Caki2 (cell line): ENCODE results near the gene LHPP. TPM values are rescaled to one million over a fixed set of nuclear protein-coding genes. Genes with fewer than 3 reads are reported as not detected.

Experiments
- DNase-seq: peaks from one replicate; pipeline ENCODE4 v3.0.0-alpha.2; 2015; ENCODE audit warnings: low read depth
- in situ Hi-C: cut with HindIII; loops from 2 replicates; pipeline ENCODE4 v1.10.0; 2016; ENCODE audit warnings: low sequenced_read_pairs, low pct_unique_long_range_greater_than_20kb, mixed read lengths
- total RNA-seq: library from RNA; depleted of rRNA; stranded (reverse); fragments of >200 nt; shearing (Covaris generic); gene quantifications from 2 replicates; pipeline ENCODE4 v1.2.3, GENCODE V29; 2014; ENCODE audit warnings: low replicate concordance

LHPP gene
- total RNA-seq, 1 experiment from 2014 or later: 33.0 TPM

DNA sequence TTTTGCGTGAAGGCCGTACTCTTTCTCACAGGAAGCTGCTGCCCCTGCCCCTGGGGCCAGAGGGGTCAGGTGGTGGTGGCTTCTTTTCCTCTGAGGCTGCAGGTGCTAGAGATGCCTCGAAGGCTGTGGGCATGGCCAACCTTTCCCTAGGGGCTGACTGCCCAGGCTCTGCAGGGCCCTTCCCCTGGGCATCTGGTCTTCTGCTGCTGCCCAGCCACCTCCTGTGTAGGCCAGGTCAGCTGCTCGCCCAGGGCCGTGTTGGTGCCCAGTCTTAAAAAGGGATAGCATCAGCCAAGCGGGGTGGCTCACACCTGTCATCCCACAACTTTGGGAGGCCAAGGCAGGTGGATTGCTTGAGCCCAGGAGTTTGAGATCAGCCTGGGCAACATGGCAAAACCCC lies 168.2 kb downstream of the LHPP start:
- DNase-seq: no peak
- in situ Hi-C loops: no loop called here

DNA sequence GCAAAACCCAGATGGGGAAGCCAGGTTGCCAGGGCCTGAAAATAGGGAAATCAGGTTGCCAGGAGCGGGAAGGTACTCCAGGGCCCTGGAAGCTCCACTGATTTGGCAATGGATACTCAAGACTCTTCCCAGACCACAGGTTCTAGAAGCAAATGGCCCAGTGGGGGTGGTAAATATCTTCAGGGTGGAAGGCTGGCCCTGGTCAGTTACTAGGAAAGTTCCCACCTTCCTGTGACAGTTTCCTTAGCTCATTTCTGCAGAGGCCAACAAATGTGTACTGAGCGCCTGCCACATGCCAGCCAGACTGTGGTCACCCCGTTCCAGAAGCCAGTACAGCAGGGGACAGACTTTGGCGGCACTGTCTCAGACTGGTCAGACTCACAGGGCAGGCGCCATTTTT lies 168.9 kb downstream of the LHPP start:
- in situ Hi-C loops: no loop called here
- DNase-seq: no peak

DNA sequence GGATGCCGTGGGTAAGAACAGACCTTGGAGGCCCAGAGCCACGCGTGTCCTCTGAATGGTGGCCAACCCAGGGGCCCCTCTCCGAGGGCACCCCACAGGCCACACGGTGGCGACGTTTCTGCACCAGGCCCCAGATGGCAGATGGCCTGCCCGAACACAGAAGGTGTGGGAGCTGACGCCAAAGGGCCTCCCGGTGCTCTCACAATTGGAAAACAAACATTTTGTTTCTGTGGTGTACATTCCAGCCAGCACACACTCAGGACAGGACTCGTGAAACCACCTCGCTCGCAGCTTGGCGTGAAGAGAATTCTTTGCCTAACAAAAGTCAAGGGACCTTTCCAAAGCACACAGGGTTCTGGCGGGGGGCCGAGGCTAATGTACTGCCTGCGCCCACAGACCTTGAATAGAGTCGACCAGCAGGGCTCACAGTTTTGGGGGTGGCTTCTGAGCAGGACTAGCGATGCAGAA lies 170.5 kb downstream of the LHPP start:
- in situ Hi-C loops: no loop called here
- no peak for DNase-seq

DNA sequence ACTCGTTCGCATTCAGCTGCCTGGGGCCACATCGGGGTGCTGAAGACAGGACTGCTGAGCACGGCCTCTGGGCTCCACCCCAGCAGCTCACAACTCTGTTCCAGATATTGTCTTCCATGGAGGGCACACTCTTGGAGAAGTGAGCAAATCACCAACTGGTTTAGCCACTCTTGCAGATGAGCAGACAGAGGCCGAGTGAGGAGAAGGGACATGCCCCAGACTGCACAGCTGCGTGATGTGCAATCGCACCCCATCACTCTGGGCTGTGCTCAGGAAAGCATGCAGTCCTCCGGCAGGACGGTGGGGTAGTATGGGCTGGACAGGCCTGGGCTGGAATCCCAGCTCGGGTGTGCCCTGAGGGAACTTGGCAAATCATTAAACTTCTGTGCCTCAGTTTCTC lies 170.9 kb downstream of the LHPP start:
- in situ Hi-C loops: no loop called here
- no peak for DNase-seq

DNA sequence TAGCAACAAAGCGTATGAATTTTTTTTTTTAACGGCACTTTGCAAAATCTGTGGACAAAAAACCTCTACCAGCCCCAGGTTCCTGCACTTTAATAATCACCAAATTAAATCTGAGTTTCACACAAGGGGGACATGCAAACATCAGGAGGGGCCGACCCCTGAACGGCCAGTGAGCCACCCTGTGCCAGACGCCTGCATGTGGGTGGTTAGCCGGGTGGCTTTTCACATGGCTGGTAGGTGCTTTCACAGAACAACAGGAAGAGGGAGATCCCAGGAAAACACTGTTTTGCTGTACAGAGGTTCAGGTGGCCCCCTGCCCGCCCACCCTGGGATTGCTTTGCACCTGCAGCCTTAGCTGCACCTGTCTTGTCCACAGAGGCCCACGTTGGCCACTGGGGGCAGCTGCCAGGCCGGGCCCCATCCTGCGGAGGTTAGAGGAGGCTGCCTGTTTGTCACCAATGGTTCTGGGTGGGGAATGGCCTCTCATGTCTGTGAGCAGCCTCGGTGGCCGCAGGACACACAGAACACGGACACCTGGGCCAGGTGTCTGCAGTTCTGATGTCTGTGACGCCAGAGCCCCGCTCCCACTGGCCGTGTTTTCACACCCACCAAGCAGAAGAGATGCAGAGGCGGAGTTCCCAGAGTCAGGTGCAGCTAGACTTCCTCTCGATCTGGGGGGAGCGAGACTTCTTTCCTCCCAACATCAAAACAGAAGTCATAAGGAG lies 174.8 kb downstream of the LHPP start:
- in situ Hi-C loops: no loop called here
- no peak for DNase-seq

DNA sequence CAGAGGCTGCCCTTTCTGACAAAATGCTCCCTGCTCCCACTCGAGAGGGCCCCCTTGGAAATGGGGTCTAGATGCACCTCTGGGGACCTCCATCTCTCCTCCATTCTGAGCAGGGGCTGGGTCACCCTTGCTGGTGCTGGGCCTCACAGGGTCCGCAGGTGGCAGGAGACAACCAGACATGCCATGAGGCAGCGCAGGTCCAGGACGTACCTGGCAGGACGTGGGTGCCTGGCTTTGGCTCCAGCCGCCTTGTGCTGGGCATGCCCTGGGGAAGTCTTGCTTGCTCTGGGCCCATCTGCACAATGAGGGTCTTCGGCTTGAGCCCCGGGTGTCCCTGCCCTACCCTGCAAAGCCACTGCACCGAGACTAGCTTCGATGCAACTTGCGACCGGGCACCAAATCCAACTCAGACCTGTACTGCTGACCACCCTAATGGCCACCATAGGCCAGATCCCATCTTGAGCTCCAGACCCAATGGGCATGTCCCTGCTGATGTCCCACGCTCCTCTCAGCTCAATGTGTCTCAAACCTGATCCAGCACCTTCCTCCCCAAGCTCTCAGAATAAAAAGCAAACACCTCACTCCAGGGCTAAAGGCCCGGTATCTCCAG lies 175.6 kb downstream of the LHPP start:
- in situ Hi-C loops: no loop called here

DNA sequence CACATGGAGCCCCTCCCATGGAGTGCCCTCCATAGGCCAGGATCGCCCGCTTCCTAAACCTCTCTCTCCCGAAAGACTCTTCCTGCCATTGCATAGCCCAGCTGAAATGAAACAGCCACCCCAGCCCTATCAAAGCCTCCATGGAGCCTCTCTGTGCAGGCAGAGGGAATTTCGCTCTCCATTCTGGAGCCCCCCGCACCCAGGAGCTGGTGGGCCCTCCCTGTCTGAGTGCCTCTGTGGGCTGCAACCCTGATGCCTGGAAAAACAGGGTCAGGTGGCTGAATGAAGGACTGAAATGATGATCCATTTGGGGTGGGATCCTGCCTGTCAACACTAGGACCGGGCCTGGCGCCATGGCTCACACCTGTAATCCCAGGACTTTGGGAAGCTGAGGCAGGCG lies 176.1 kb downstream of the LHPP start:
- in situ Hi-C loops: no loop called here
- no peak for DNase-seq

More for the DNA sequence above, 175.6 kb downstream of the LHPP start:
- no peak for DNase-seq

DNA sequence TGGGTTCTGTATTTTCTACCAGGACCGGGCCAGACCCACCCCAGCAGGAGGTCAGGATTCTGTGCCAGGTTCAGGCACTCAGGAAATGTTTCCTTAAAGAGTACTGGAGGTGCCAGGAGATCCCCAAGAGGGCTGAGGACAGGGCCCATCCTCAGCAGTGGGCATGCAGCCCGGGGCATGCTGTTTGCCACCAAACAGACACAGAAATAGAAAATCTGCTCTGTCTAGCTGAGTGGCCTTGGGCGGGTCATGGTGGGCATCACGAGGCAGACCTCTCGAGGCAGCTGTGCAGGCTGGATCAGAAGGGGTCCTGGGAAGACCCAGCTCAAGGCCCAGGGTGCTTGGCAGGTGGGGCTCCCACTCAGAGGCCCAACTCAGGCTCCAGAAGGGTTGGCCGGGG lies 177.6 kb downstream of the LHPP start:
- DNase-seq: no peak
- in situ Hi-C loops: no loop called here

DNA sequence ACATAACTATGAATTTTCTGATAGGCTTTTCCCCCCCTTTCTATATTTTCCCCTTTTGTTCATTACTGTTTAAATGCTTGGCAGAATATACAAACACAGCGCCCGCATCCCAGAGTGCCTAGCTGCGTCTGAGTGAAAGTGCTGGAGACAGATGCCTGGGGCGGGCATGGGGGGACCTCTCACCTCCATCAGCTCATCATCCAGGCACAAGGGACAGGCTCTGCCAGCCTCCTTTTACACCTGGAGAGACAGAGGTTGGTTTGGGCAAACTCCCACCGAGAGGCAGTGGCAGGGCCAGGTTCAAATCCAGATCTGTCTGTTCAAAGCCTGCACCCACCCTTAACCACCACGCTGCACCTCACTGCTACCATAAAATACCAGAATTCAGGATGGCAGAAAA lies 178.0 kb downstream of the LHPP start:
- DNase-seq: no peak
- in situ Hi-C loops: no loop called here

DNA sequence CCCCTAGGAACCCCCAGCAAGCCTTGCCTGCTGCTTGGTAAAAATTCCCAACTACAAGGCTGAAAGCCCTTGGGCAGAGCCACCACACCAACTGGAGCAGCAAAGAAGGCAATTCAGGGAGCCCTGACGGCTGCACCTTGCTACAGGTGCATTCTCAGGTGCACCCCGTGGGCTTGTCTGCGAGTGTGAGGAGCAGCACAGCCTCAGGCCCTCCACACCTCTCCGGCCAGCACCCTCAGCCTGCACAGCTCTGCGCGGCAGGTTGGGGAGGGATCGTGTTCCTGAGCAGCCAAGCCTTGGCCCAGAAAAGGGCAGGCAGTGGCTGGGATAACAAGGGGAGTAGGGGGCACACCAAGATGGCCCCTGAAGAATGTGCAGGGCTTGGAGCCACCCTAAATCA lies 178.4 kb downstream of the LHPP start:
- in situ Hi-C loops: no loop called here
- DNase-seq: no peak

DNA sequence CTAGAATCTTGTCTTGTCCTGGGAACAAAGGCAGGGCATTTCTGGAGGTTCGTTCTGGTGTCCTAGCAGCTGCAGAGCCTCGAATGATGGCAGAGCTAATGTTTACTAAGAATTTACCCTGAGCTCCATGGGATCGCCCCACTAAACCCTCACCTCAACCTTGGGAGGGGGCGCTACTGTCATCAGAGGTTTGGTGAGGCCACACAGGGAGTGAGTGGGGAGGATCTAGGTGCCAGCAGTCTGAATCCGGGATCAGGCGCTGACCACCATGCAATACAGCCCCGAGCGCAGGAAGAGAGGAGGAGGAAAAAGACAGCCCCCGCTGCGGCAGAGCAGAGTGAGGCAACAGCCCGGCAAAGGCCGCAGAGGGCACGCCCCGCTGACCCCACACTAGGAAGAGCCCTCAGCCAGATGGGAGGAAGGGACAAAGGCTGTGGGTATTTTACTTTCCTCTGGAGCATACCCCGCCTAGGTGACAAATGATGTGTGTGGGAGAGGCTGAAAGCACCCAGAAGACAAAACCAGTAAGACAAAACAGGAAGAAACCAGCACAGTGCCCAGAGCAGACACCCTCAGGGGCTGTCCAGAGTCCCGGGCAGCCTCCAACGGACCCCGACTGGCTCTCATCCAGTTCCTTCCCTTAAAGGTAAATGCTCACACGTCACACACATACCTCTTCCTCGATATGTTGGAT lies 179.1 kb downstream of the LHPP start:
- in situ Hi-C loops: no loop called here
- no peak for DNase-seq

DNA sequence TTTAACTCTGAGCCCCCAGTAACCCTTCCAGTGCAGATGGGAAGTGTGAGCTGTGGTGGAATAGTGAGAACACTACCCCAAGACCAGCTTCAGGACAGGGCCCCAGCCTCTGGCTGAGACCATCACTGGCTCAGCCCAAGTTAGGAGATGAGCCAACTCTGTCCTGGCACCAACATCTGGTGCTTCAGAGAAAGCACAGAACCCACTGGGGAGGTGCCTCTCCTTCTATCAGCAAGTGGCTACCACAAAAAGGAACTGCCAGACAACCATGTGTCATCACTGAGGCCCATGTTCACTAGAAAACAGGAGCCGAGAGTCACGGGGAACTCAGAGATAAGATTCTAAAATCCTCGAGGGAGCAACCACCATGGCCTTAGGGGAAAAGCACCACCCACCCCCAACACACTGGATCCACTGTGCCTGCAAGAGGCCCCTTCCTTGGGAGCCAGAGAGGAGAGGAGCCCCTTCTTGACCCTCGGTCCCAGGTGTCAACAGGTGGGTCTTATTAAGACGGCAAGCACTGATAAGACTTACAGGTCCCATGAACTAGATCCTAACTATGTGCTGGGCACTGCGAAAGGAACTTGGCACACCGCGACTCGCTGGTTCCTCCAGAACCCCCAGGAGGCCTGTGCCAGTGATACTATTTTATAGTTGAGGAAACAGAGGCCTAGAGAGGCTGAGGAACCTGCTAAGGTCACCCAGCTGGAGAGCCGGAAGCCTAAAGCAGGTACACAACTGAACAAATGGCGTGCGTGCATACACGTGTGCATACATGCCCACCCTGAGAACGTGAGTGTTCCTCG lies 179.9 kb downstream of the LHPP start:
- in situ Hi-C loops: no loop called here
- DNase-seq: no peak

DNA sequence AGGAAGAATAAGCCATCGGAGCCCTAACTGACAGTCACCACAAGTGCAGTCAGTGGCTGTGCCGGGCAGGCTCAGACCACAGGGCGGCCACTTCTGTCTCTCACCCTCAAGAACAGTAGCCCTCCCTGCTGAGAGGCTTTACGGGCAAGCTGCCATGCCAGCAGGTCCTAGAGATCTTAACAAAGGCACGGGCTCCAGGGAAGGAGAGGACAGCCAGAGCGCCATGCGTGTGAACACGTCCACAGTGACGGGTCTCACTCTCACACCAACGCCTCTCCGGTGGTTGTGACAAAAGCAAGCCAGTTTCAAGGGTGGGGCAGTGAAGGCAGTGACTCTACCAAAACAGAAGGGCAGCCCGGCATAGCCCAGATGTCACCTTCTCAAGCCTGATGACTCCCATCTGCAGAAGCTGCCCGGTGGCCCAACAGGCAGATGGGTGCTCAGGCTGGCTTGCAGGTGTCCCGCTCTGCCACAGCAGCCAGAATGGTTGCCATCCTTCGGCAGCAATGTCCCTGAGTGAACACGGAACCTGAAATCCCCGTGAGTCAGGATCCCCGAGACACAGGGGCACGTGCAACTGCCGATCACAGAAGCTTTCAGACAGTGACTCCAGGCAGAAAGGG lies 180.6 kb downstream of the LHPP start:
- DNase-seq: no peak
- in situ Hi-C loops: no loop called here

DNA sequence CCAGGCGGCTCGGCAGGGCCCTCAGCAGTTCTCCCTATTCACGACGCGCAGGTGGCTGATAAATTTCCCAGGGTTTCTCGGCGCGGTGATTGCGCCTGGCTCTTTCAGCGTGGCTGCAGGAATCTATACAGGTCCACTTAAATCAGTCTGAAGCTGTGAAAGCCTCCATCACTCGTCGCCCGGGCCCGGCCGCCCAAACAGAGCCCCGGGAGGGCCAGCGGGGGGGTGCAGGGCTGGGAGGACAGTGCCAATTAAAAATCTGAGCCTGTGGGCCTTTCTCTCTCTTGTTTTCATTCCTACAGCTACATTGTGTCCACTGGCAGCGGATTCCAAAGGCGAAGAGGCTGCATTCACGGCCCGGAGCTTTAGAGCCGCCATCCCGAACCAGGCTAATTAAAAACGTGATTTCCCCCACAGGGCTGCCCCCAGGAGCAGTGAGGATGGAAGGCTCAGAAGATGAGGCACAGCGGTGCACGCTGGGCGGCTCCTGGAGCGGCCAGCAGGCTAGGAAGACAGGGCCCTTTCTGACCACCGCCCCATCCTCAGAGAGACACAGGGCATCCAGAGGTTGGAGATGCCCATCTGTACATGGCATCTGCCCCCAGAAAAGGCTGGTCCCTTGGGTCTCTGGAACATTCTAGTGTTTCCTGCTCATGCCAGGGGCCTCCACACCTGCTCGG lies 181.8 kb downstream of the LHPP start:
- in situ Hi-C loops: no loop called here

DNA sequence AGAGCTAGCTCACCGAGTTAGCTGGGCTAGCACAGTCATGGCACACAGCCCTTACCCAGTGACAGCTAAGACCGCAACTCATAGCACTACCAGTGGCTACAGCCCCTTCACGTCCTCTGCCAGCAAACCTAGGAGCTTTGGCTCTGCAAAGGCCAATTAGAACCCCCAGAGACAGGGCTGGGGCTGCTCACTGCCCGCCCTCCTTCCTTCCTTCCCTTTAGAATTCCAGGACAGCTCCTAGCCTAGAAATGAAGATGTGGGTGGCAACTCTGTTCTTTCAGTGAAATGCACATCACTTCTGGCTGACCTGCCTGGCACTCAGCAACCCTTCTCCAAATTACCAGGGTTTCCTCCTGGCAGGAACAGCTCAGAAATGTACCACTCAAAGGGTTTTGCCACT lies 182.6 kb downstream of the LHPP start:
- in situ Hi-C loops: no loop called here
- DNase-seq: no peak

More for the DNA sequence above, 181.8 kb downstream of the LHPP start:
- no peak for DNase-seq

DNA sequence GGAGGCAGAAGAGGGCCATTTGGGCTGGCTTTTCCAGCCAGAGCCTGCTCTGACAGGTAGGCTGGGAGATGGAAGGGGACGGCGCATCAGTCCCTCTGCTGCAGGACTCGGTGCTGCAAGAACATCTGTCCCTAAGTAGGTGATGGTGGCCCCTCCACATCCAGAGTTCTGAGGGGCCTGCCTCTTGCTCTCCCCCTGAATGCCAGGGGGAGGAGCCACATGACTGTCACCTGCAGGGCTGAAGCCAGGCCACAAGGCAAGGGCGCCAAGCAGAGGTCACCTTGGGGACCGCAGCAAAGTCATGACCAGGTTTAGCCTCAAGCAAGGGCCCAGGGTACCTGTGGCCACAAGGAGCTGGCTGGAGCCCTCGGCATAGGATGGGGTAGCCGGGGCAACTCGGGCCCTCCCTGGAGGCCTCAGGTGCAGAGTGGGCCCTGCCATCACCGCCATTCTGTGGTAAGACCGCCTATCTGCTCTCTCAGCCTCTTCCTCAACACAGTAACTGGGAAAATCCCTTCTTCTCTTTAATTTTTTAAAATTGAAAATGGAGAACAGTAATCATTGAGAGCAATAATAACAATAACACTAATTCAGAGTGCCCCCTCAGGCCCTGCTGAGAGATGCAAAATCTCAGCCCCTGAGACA lies 183.3 kb downstream of the LHPP start:
- in situ Hi-C loops: no loop called here
- DNase-seq: no peak

DNA sequence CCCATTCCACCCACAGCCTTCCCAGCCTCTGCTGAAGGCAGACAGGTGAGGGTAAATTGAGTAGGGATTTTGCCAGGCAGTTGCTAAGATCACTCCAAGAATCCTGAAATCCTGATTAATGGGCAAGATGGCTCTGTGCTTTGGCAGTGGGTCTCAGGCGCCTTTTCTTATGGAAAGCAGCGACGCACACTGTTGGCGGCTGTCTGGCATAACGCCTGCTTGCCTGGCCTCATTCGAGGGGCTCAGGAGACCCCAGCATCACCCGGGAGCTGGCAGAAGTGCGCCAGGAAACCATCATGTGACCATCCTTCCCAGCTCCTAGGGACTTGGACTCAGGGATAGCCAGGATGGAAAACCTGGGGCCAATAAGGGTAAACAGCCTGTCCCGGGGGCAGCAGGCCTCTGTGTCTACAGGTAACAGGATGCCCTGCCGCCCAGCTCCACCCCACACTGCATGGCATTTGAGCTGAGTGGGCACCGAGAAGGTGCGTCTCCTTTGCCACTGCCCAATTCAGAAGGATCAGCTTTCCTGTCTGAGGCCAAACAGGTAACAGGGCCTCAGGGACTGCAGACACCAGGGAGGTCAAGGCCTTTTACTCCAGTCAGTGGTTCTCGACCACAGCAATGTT lies 184.0 kb downstream of the LHPP start:
- in situ Hi-C loops: no loop called here
- DNase-seq: no peak
